Measurements from ENCODE around the gene DDAH1.

GRCh38 chr1:85361606-85362296, 103.2 kb downstream of the DDAH1 start:
- TF ChIP-seq CTCF (IDR thresholded peaks at IDR 0.05; ENCODE audit: low read depth, low read length, missing input control) (no peak), RAD21 (IDR thresholded peaks at IDR 0.05) (no peak), FOXA1 (IDR thresholded peaks at IDR 0.05) (no peak), ATF3 (IDR thresholded peaks at IDR 0.05) (no peak), MAX (IDR thresholded peaks at IDR 0.05) (no peak), ZBTB33 (IDR thresholded peaks at IDR 0.05) (no peak), YY1 (IDR thresholded peaks at IDR 0.05) (no peak), TAF1 (conservative IDR thresholded peaks at IDR 0.05) (no peak), JUND (IDR thresholded peaks at IDR 0.05) (no peak), EGR1 (IDR thresholded peaks at IDR 0.05; ENCODE audit: low read depth in 2 of 2) (no peak)
